NCI-H748 (cell line): ENCODE results near the gene PTX4.
"Not testable (repeated sequence)": the region's sequence is repeated elsewhere in the genome, so short reads cannot be mapped to it uniquely, and the experiment has no call there.

ENCODE experiments used
- DNase-seq: peaks from one replicate; lab custom pipeline; 2025; ENCODE audit not compliant: unreplicated experiment; lab: John Stamatoyannopoulos, UW

Gene PTX4

DNA sequence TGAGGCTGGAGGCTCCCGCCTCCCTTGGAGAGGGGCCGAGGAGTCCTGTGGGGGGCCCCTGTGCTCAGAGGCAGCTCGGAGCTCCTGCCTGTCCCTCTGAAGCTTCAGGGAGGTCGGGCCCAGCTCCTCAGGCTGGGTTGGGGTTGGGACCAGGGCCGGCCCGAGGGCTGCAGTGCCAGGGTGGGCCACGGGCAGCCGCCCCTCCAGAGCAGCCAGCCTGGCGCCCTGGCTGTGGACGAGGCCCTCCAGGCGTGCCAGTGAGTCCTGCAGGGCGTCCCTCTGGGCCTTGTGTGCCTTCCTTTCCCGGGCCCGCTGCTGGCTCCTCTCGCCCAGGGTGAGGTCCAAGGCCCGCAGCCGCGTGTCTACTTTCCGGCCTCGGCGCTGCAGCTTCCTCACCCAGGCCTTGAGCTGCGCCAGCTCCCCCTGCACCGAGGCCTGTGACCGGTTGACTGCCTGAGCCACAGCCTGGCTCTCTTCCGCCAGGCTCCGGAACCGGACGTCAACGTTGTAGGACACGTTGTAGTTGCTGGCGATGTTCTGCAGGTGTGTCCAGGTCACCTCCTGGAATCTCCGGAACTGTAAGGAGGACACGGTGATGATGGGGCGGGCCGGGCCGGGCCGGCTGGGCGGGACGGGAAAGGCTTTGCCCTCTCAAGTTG is 1.2 kb downstream of the PTX4 start:
- DNase-seq, result no peak

GRCh38 chr16:1486551-1487390 is 2.0 kb downstream of the PTX4 start:
- DNase-seq, result no peak

DNA sequence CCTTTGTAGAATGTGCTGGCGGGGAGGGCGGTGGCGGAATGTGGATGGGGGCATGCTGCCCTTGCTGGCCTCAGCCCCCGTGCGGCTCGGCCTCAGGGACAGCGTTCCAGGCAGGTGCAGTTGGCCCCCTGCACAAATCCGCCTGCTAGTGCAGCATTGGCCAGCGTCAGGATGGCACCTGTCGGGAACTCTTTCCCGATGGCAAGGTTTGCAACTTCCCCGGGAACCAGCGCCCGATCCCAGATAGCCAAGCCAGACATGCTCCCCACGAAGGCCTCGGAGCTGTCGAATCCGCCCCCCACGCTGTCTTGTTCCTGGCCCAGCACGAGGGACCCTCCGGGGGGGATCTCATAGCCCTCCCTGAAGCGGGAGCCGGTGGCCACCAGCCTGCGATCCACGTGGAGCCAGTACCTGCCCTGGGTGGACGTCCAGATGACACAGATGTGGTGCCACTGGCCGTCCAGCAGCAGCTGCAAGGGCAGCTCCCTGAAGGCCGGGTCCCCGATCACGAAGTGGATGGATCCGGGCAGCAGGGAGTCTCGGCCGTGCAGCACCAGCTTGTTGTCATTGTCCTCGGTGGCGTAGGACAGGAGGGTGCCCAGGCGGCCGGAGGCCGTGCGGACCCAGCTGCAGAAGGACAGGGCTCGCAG is 2.8 kb downstream of the PTX4 start:
- no peak for DNase-seq

DNA sequence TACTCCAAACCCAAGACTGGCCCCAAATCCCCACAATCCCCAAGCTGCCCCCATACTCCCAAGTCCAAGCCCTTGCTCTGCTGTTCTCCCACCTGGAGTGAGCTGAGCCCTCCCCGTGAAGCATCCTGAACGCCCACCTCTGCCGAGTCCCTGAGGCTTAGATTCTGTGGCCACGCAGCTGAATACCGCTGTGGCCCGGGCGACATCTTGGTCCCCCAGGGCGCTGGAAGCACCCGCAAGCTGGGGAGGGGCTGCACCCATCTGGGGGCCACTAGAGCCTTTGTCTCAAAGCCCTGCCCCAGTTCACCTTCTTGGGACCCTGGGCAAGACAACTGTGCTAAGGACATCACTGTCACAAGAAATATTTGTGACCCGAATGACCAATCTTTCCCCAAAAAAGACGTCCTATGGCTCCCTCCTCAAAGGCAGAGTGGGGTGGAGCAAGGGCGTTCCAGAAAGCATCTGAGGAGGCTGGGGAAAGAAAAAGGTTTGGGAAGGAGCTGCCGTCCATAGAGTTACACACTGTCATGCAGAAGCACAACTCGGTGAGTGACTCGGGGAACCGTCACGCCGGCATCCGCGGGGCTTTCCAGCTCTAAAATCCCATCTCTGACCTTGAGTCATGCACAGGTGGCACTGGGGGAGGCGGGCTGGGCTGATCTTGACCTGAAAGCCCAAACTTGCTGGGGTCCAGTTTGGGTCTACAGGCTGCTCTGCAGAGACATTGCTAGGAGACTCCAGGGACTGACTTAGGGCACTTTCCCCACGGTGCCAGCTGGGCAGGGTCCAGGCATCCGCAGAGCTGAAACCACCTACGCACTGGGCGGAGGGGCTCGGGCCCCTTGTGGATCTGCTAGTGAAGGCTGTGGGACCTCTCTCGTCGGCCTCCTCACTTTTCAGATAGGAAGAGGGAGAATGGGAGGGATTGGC is 6.6 kb downstream of the PTX4 start:
- no peak for DNase-seq

GRCh38 chr16:1478937-1479336 is 9.8 kb downstream of the PTX4 start:
- not testable (repeated sequence) for DNase-seq

DNA sequence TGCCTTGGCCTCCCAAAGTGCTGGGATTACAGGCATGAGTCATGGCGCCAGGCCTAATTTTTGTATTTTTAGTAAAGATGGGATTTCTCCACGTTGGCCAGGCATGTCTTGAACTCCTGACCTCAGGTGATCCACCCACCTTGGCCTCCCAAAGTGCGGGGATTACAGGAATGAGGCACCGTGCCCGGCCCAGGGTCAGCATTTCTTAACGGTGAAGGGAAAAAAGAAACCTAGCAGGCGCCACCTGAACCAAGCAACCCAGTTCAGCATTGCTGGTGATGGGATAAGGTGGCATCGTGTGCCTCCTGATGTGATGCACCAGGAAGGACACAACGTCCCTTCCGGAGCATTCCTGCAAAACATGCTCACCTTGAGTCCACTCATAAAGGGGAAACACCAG is 11.7 kb downstream of the PTX4 start:
- no peak for DNase-seq

DNA sequence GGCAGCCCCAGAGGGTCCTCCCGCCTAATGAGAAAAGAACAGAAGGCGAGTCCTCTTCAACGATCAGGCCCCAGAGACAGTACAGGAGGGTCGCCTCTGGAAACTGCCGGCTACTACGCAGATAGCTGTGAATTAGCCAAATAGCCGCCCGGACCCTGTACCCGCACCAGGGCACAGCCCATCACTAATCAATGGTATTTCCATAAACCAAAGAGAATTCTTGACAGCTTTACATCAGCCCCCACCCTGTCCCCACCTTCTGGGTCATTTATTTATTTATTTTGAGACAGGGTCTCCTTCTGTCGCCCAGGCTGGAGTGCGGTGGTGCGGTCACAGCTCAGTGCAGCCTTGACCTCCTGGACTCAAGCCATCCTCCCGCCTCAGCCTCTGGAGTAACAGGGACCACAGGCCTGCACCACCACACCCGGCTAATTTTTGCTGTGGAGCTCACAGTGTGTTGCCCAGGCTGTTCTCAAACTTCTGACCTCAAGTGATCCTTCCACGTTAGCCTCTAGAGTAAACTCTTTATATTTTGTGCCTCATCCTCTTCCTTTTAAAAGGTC is 13.1 kb downstream of the PTX4 start:
- DNase-seq, result no peak

GRCh38 chr16:1474796-1475551 is 13.8 kb downstream of the PTX4 start, which contains the start of gene CLCN7:
Gene CLCN7, minus strand, starts transcription at chr16:1475028. Its CDS starts 54 bp downstream, at chr16:1474974.
- peak; percentile 75 for DNase-seq

DNA sequence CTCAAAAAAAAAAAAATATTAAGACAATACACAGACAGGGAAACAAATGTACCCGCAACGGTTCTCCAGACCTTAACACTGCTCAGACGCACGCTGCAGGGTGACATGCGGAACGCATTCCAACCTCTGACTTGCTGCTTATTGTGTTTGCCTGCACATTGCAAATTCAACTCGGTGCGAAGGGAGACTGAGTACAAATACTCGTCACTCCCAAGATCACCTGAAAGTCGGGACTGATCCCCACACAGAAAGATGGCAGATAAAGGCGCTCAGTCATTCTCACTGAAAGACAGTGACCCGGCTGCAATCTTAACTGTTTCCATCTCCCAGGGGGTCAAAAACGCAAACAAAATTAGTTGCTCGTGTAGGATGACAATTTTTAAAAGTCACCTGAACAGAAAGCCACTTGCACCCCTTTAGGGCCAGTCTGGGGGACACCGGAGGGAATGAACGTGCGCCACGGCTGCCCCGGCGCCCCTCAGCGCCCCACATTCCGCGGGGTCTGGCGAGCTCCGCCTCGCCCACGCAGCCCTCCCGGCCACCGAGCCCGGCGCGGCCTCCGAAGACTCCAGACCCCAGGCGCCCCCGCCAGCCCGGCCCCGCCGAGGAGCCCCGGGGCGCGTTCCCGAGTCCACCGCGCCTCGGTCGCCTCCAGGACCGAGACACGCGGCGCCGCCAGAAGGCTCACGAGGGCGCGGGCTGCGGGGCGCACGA is 14.5 kb downstream of the PTX4 start:
- DNase-seq, result peak; percentile 22

GRCh38 chr16:1472974-1473373 is 15.8 kb downstream of the PTX4 start:
- no peak for DNase-seq

DNA sequence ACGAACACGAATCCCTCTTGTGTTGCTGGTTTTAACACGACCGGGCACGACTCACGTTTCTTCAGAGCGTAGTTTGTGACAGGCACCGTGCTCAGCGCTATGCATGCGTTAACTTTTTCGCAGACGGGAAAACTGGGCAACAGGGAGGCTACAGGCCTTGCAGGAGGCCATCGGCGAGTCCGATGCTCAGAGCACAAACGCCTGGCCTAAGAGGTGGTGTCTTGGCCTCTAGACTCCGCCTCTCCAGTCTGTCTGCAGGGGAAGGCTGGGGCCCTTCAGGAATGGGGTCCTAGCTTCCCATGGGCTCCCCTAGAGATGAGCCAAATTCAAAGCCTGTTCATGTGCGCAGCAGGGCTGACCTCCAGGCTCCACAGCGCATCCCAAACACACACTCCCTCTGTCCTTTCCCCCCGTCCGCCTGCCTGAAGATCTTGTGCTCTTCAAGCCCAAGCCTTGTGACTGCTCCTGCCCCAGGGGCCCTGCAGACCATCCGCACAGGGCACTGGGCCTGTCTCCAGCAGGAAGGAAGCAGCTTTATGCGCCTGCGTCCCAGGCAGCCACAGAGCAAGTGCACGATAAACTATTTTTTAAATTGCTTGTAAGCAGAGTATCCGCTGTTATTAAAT is 17.1 kb downstream of the PTX4 start:
- DNase-seq, result no peak

- no peak for DNase-seq
These were observed 18.1 kb downstream of the PTX4 start for GRCh38 chr16:1470481-1471251.

DNA sequence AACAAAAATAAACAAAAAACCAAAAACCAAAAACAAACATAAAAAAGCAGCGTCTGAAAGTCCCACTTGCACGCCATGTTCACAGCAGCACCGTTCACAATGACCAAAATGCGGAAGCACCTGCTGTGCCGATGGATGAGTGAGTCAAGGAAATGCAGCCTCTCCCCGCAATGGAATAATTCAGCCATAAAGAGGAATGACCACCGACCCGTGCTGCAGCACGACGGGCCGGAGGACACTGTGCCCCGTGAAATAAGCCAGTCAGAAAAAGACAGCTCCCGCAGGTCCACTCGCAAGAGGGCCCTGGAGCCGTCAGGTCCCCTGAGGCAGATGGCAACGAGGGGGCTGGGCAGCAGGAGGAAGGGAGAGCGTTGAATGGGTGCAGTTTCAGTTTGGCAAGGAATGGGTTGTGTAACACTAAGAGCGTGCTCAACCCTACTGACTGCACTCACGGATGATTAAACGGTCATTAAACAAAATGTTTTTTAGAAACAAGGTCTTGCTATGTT is 19.0 kb downstream of the PTX4 start:
- DNase-seq, result no peak

DNA sequence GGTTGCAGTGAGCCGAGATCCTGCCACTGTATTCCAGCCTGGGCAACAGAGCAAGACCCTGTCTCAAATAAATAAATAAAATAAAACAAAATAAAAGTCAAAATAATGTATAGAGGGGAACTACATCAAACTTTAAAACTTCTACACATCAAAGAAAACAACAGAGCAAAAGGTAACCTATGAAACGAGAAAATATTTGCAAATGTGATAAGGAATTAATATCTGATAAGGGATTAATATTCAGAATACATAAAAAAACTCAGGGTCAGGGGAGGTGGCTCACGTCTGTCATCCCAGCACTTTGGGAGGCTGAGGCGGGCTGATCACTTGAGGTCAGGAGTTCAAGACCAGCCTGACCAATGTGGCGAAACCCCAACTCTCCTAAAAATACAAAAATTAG is 19.6 kb downstream of the PTX4 start:
- DNase-seq, result not testable (repeated sequence)

GRCh38 chr16:1468426-1468810 is 20.3 kb downstream of the PTX4 start:
- no peak for DNase-seq

GRCh38 chr16:1466968-1467521 is 21.7 kb downstream of the PTX4 start:
- no peak for DNase-seq

- DNase-seq, result no peak
These were observed 22.7 kb downstream of the PTX4 start for GRCh38 chr16:1466054-1466453.

DNA sequence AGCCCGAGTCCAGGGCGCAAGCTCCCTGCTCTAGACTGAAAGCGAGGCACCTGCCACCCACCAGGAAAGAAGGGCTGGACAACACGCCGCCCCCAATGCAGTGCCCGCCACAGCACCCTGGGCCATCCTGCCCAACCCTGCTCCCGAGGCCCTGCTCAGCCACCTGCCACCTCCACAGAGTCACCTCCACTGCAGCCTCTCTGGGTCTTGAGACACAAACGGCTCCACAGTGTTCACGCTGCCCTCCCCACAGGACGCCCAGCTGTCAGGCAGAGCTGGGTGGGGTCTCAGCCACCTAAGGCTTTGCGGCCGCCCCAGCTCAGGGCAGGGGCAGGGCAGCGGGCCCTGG is 23.2 kb downstream of the PTX4 start:
- no peak for DNase-seq
